GM21381 (cell line): Measurements from ENCODE around the gene FIG4.
"Not testable (repeated sequence)": the region's sequence is repeated elsewhere in the genome, so short reads cannot be mapped to it uniquely, and the experiment has no call there.

Experiments used
- ATAC-seq: cut with Tn5 transposase; IDR thresholded peaks from one replicate; pipeline ENCODE4 v1.9.1; 2021; ENCODE audit warnings: mild to moderate bottlenecking, moderate library complexity; ENCODE audit not compliant: unreplicated experiment

FIG4 gene

GRCh38 chr6:109840796-109841195, 149.7 kb downstream of the FIG4 start:
- ATAC-seq = no peak

- no peak for ATAC-seq
These were observed 150.8 kb downstream of the FIG4 start for GRCh38 chr6:109841869-109842268.

- no peak for ATAC-seq
These were observed 161.6 kb downstream of the FIG4 start for GRCh38 chr6:109852713-109853112.

DNA sequence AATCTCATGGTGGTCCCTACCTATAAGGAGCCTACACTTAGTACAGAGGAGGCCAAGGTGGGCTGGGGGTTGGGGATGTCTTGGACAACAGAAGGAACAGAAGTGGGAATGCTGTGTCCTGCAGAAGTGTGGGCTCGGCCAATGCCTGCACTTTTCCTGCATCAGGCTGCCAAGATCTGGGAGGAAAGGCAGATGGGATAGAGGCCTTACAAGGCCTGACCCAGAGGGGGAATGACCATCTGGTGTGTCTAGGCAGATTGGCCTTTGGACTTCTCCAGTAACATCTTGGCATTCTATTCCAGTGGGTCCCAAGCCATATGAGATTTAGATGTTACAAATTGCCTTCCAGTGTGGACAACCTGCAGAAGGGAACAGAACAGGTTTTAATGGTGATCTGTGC, 162.3 kb downstream of the FIG4 start:
- ATAC-seq = no peak

DNA sequence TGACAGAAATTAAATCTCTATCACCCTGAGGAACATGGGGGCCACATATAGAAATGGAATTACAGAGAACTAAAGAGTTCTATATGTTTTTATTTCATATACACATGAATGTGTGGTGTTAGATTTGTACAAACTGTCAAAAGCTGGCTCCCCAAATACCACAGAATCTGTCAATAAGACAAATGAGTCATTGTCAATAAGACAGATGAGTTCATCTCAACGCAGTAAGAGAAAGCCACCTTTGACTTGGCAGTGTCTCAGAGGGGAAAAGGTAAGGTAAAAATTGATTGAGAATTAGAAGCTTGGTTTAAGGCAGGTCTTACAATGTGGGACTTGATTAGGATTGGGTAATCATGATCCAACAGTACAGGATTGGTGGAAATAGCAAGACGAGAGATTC, 162.9 kb downstream of the FIG4 start:
- no peak for ATAC-seq

GRCh38 chr6:109854541-109855308, 163.6 kb downstream of the FIG4 start:
- ATAC-seq = no peak

- not testable (repeated sequence) for ATAC-seq
These were observed 164.5 kb downstream of the FIG4 start for GRCh38 chr6:109855476-109856040.

- ATAC-seq = no peak
These were observed 170.8 kb downstream of the FIG4 start for GRCh38 chr6:109861946-109862345.

DNA sequence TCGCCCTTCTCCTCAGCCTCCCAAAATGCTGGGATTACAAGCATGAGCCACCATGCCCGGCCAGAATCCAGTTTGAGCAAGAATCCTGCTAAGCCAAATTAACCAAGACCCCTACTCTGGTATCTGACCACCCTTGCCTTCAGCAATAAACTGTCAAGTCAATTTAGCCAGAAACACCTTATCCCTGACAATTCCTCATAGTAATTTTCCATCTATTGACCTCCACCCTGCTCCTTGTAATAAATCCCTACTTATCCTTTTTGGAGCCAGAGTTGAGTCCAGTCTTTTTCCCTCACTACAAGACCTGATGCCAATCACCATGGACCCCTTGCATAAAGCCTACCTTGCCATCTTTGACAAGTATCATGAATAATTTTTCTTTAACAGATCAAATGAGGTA, 173.0 kb downstream of the FIG4 start:
- ATAC-seq = no peak

- no peak for ATAC-seq
These were observed 174.9 kb downstream of the FIG4 start for GRCh38 chr6:109865968-109866367.

- ATAC-seq = no peak
These were observed 176.2 kb downstream of the FIG4 start for GRCh38 chr6:109867009-109867969.

- ATAC-seq = no peak
These were observed 176.9 kb downstream of the FIG4 start for GRCh38 chr6:109867970-109868358.

GRCh38 chr6:109869398-109870088, 178.4 kb downstream of the FIG4 start:
- ATAC-seq = not testable (repeated sequence)

DNA sequence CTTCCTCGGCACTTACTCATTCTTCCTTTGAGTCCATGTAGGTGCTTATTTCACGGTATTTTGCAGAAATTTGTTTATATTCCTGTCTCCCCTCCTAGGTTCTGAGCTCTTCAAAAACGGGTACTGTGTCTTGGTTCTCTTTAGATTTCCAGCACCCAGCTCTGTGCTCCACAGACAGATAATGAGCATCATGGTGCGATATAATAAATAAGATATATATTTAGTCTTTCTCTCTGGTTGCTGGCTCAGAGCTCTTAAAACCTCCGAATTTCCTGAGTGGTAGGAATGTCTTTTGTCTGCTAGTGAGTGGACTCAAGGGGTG, 179.0 kb downstream of the FIG4 start:
- ATAC-seq = no peak

DNA sequence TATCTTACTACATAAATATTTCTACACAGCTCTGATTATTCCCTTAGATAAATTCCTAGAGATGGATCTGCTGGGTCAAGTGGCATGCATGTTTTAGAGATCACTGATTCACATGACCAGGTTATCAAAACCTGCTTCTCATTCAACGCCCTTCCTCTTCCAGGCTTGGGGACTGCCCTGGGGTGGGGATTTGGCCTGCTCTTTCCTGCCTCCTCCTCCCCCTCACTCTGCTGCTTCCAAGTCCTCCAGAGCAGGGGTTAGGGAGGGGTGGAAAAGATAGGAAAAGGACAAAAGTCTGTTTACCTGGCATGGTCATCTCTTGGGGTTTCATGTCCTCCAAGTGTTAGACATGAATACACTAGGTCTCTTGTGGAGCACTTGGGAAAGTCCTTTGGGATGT, 181.5 kb downstream of the FIG4 start:
- ATAC-seq = no peak

DNA sequence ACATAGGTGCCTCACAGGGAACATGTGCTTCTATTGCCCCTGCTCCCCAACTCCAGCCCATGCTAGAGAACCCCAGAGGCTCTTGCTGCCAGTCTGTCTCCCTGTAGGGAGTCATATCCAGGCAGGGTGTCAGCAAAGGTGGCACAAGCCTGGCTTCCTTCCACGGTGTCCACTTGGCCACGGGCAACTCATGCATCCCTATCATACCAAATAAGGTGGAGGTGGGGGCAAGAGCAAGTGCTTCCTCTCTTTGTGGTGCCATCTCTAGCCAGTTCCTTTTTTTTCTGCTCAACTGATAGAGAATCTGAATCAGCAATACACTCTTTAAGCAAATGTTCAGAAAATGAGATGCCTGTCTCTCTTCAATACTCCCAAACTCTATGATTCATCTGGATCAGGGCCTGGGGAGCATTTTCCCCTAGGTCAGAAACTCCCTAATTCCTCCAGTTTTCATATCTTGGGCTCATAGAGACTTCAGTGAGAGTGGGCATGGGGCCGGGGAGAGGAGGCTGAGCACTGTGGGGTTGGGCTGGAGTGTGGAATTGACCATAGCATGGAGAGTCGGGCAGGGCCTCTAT, 182.0 kb downstream of the FIG4 start:
- ATAC-seq = no peak

GRCh38 chr6:109874086-109874485, 183.0 kb downstream of the FIG4 start:
- no peak for ATAC-seq

GRCh38 chr6:109874621-109875020, 183.5 kb downstream of the FIG4 start:
- ATAC-seq = no peak
